ENCODE data around the gene TMCC1. TPM values are rescaled to one million over a fixed set of nuclear protein-coding genes. Genes with fewer than 3 reads are reported as not detected.

TMCC1 gene
- total RNA-seq, result 10 to 100 TPM in 3 of 4 donors, 1 to 10 TPM in 1; 4.1 to 21.8 (median 14.5) TPM

DNA sequence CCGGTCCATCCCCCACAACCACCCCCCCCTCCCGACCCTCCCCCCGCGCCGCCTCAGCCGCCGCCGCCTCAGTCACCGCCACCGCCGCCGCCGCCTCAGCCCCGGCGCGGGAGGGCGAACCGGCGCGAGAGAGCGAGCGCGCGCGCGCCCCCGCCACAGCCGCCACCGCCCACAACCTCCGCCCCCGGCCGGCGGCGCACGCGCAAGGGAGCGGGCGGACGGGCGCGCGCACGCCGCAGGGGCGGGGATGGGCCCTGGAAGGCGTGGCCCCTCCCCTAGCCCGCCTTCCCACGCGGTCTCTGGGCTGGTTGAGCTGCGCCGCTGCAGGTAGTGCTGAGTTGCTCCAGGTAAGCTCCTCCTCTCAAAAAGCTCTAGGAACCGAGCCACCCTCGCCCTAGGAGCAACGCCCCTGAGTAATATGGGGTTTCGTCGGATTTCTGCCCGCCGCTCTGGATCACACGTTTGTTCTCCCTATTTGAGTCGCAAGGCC, at the start of gene TMCC1:
Gene TMCC1, minus strand, starts transcription at position 131 of the 490 bp plus-strand sequence.
- no peaks in the 10 kb centered on the region for H3K27me3 ChIP-seq
- peak; percentile 92 for DNase-seq
- peak within 1 kb of the TSS; percentile 92 to 98 (median 94) for H3K27ac ChIP-seq
- intact Hi-C loops (cut with DNase I; ENCODE audit: low total_unique reads), result no loop called here
- H3K4me1 ChIP-seq, result peaks cover 21 to 37% (median 31%) of the 10 kb centered on the region in 4 donors
- H3K9me3 ChIP-seq, result no peaks in the 10 kb centered on the region
- 0 to 3% methylated on average over 6 to 9 of the region's 60 CpGs for WGBS, 2 donors (ENCODE audit: low coverage in 1 of 2)
- peak within 1 kb of the TSS; percentile 72 to 96 (median 84) for H3K4me3 ChIP-seq
- TF ChIP-seq POLR2AphosphoS5 (IDR thresholded peaks at IDR 0.05), result peak in 2 of 3 donors; percentile 3 to 37
- TF ChIP-seq POLR2A (IDR thresholded peaks at IDR 0.05), result no peak
- no peaks in the 10 kb centered on the region for H3K36me3 ChIP-seq
- in situ Hi-C loops (cut with MboI; ENCODE audit: low pct_ligation_motif_present in 1 of 4, low pct_unique_long_range_greater_than_20kb in 1 of 4, low sequenced_read_pairs in 3 of 4), result no loop called here

DNA sequence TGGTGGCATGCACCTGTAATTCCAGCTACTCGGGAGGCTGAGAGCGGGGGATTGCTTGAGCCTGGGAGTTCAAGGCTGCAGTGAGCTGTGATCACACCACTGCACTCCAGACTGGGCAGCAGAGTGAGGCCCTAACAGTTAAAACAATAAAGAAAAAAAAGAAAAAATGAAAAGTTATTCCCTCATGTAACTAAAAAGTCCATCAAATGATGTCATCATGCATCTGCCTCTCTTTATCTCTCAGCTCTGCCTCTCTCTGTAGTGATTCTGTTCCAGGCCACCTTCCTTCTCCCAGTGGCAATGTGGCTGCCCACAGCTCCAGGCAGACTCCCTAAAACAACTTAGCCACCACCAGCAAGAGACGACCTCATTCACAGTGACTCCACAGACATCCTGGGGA, 49.5 kb upstream of the TMCC1 start:
- intact Hi-C loops (cut with DNase I; ENCODE audit: low total_unique reads) (loop anchor here (2.0 kb wide), 1 partner anchor 56 kb away; no protein-coding TSS in a partner anchor), in situ Hi-C loops (cut with MboI; ENCODE audit: low pct_ligation_motif_present in 1 of 4, low pct_unique_long_range_greater_than_20kb in 1 of 4, low sequenced_read_pairs in 3 of 4) (loop anchor here (10.0 to 25.0 kb wide), 3 partner anchors 152 to 456 kb away; no protein-coding TSS in a partner anchor)
- no peak for DNase-seq
- no peak for TF ChIP-seq POLR2AphosphoS5 (IDR thresholded peaks at IDR 0.05)
- Histone ChIP-seq H3K4me3 (no peak overlapping the region), H3K27ac (no peak overlapping the region), H3K9me3 (no peaks in the 10 kb centered on the region), H3K4me1 (no peaks in the 10 kb centered on the region), H3K27me3 (no peaks in the 10 kb centered on the region), H3K36me3 (no peaks in the 10 kb centered on the region)
- 71% methylated on average over 3 of the region's 3 CpGs; no CpG with 5 or more reads in 1 of the 2 donors for WGBS, 2 donors (ENCODE audit: low coverage in 1 of 2)

DNA sequence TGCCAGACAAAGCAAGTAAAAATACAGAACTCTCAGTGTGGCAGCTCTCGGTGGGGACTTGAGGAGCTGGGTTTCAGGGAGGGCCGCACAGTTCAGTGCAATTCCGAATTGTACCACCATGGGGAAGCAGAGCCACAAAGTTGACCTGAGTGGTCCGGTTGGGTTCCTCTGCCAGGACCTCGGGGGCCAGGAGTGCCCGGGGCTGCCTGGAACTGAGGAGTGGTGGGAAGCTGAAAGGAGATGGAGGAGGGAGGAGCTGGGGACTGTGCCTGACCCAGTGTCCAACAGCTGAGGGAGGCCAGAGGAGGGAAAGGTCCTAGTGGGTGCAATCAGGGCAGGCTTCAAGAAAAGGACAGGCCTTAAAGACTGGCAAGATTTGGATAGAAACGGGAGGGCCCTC, 48.8 kb upstream of the TMCC1 start:
- H3K27me3 ChIP-seq, result no peaks in the 10 kb centered on the region
- TF ChIP-seq, protein P1, sequence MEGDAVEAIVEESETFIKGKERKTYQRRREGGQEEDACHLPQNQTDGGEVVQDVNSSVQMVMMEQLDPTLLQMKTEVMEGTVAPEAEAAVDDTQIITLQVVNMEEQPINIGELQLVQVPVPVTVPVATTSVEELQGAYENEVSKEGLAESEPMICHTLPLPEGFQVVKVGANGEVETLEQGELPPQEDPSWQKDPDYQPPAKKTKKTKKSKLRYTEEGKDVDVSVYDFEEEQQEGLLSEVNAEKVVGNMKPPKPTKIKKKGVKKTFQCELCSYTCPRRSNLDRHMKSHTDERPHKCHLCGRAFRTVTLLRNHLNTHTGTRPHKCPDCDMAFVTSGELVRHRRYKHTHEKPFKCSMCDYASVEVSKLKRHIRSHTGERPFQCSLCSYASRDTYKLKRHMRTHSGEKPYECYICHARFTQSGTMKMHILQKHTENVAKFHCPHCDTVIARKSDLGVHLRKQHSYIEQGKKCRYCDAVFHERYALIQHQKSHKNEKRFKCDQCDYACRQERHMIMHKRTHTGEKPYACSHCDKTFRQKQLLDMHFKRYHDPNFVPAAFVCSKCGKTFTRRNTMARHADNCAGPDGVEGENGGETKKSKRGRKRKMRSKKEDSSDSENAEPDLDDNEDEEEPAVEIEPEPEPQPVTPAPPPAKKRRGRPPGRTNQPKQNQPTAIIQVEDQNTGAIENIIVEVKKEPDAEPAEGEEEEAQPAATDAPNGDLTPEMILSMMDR (IDR thresholded peaks at IDR 0.05), result peak; percentile 58 to 80 (median 68)
- TF ChIP-seq EP300 (IDR thresholded peaks at IDR 0.05; ENCODE audit: low read depth) (no peak), POLR2A (IDR thresholded peaks at IDR 0.05) (no peak)
- in situ Hi-C loops (cut with MboI; ENCODE audit: low pct_ligation_motif_present in 1 of 4, low pct_unique_long_range_greater_than_20kb in 1 of 4, low sequenced_read_pairs in 3 of 4), result loop anchor here (10.0 to 25.0 kb wide), 3 partner anchors 153 to 455 kb away; no protein-coding TSS in a partner anchor
- H3K9me3 ChIP-seq, result no peaks in the 10 kb centered on the region
- H3K4me1 ChIP-seq, result peaks cover 0 to 4% (median 0%) of the 10 kb centered on the region in 4 donors
- intact Hi-C loops (cut with DNase I; ENCODE audit: low total_unique reads), result loop anchor here (2.0 kb wide), 1 partner anchor 57 kb away; no protein-coding TSS in a partner anchor
- H3K27ac ChIP-seq, result no peak overlapping the region
- WGBS, 2 donors (ENCODE audit: low coverage in 1 of 2), result 21% methylated on average over 7 of the region's 7 CpGs; no CpG with 5 or more reads in 1 of the 2 donors
- DNase-seq, result peak; percentile 36
- H3K4me3 ChIP-seq, result no peak overlapping the region
- no peaks in the 10 kb centered on the region for H3K36me3 ChIP-seq

DNA sequence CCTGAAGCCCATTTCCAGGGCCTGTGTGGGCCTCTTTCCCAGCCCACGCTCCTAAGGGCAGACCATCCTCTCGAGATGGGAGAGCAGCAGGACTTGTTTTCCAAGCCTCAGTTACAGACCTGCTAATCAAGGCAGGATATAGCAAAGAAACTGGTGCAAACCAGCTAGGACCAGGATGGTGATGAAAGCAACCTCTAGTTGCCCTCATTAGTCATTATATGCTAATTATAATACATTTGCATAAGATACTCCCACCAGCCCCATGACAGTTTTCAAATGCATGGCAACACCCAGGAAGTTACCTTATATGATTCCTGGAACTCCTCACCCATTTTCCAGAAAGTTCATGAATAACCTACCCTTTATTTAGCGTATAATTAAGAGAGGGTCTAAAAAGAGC, 46.6 kb upstream of the TMCC1 start:
- Histone ChIP-seq H3K27ac (no peak overlapping the region), H3K27me3 (no peaks in the 10 kb centered on the region), H3K9me3 (no peaks in the 10 kb centered on the region), H3K36me3 (no peaks in the 10 kb centered on the region), H3K4me3 (no peak overlapping the region), H3K4me1 (peaks cover 0 to 8% (median 0%) of the 10 kb centered on the region in 4 donors)
- intact Hi-C loops (cut with DNase I; ENCODE audit: low total_unique reads), result no loop called here
- WGBS, 2 donors (ENCODE audit: low coverage in 1 of 2), result 78 to 83% methylated on average over 1 to 3 of the region's 3 CpGs
- no peak for DNase-seq
- TF ChIP-seq POLR2AphosphoS5 (IDR thresholded peaks at IDR 0.05) (no peak), POLR2A (IDR thresholded peaks at IDR 0.05) (no peak), EP300 (IDR thresholded peaks at IDR 0.05; ENCODE audit: low read depth) (no peak)
- TF ChIP-seq, protein P1 (IDR thresholded peaks at IDR 0.05), result no peak
- in situ Hi-C loops (cut with MboI; ENCODE audit: low pct_ligation_motif_present in 1 of 4, low pct_unique_long_range_greater_than_20kb in 1 of 4, low sequenced_read_pairs in 3 of 4), result loop anchor here (10.0 to 25.0 kb wide), 3 partner anchors 155 to 453 kb away; no protein-coding TSS in a partner anchor

DNA sequence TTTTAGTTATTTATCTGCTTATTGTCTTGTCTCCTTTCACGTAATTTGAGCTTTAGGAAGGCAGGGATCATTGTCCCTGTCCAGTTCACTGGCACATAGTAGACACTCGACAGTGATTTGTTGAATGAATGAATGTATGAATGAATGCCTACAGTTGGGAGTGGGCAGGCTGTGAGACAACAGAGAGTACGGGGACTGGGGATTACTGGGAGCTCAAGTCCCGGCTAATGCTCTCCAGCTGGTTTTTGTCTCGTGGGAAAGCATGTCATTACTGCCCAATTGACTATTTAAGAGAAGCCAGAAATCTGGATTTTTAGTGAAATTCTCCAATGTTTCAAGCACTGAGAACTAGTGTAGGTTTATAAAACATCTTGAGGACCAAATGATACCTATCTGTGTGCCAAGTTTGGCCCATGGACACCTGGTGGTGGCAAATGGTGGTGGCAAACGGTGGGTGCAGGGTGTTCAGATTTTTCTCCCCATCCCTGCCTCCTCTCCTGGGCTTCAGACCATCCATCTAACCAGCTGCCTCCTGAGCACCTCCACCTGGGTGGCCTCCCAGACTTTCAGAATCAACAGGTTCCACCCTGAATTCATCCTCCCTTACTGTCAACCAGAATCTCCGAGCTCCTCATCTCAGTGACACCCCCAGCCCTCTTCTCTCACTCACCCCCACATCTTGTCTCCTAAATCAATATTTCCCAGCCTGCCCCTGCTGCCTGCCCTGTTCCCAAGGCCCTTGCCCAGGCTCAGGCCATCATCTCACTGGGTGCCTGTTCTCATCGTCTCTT, 44.8 kb upstream of the TMCC1 start:
- Histone ChIP-seq H3K4me3 (no peak overlapping the region), H3K4me1 (peaks cover 0 to 8% (median 2%) of the 10 kb centered on the region in 4 donors), H3K27ac (no peak overlapping the region), H3K36me3 (no peaks in the 10 kb centered on the region), H3K27me3 (no peaks in the 10 kb centered on the region), H3K9me3 (no peaks in the 10 kb centered on the region)
- intact Hi-C loops (cut with DNase I; ENCODE audit: low total_unique reads), result loop anchor here (1.0 to 10.0 kb wide), 3 partner anchors 35 to 444 kb away; no protein-coding TSS in a partner anchor
- in situ Hi-C loops (cut with MboI; ENCODE audit: low pct_ligation_motif_present in 1 of 4, low pct_unique_long_range_greater_than_20kb in 1 of 4, low sequenced_read_pairs in 3 of 4), result loop anchor here (5.0 to 25.0 kb wide), 4 partner anchors 284 to 451 kb away; no protein-coding TSS in a partner anchor
- TF ChIP-seq POLR2A (IDR thresholded peaks at IDR 0.05), result no peak
- TF ChIP-seq, protein P1 (IDR thresholded peaks at IDR 0.05), result peak in 1 of 5 experiments; percentile 12
- TF ChIP-seq EP300 (IDR thresholded peaks at IDR 0.05; ENCODE audit: low read depth), result no peak
- no peak for TF ChIP-seq POLR2AphosphoS5 (IDR thresholded peaks at IDR 0.05)
- no peak for DNase-seq
- WGBS, 2 donors (ENCODE audit: low coverage in 1 of 2), result 82 to 86% methylated on average over 6 to 8 of the region's 8 CpGs

Measured in transverse colon (tissue), 4 donors.